IPS-18c (cell line): Measurements from ENCODE around the gene AGAP1.

Source experiments
- H3K4me3 ChIP-seq: 2 replicates; pipeline ENCODE4 v1.7.0; 2013; ENCODE audit warnings: low read depth, mild to moderate bottlenecking, low read length, moderate library complexity; ENCODE audit not compliant: insufficient read depth
- H3K9me3 ChIP-seq: one replicate; pipeline ENCODE4 v1.6.1; 2013; ENCODE audit warnings: mild to moderate bottlenecking, low read length, moderate library complexity; ENCODE audit not compliant: control insufficient read depth, insufficient read depth

The AGAP1 gene

GRCh38 chr2:236169151-236169721 is 675.4 kb downstream of the AGAP1 start:
- H3K4me3 ChIP-seq: peak overlapping the region; percentile 41

GRCh38 chr2:236169741-236170589 is 676.1 kb downstream of the AGAP1 start:
- H3K9me3 ChIP-seq: peaks cover 6% of the 10 kb centered on the region
- peak overlapping the region; percentile 41 for H3K4me3 ChIP-seq

More at GRCh38 chr2:236169151-236169721, 675.4 kb downstream of the AGAP1 start:
- peaks cover 6% of the 10 kb centered on the region for H3K9me3 ChIP-seq

GRCh38 chr2:236170590-236171165 is 676.8 kb downstream of the AGAP1 start:
- H3K9me3 ChIP-seq: peaks cover 6% of the 10 kb centered on the region
- no peak overlapping the region; the same call in 1 of the 2 replicates for H3K4me3 ChIP-seq

- Histone ChIP-seq H3K4me3 (peak overlapping the region; percentile 26; the same call in 1 of the 2 replicates), H3K9me3 (peaks cover 6% of the 10 kb centered on the region)
These were observed 677.4 kb downstream of the AGAP1 start for GRCh38 chr2:236171181-236171679.

- Histone ChIP-seq H3K9me3 (peaks cover 6% of the 10 kb centered on the region), H3K4me3 (peak overlapping the region; percentile 26; the same call in 1 of the 2 replicates)
These were observed 677.9 kb downstream of the AGAP1 start for GRCh38 chr2:236171680-236172254.

GRCh38 chr2:236172255-236173035 is 678.6 kb downstream of the AGAP1 start:
- peaks cover 6% of the 10 kb centered on the region for H3K9me3 ChIP-seq
- peak overlapping the region; percentile 31 for H3K4me3 ChIP-seq

GRCh38 chr2:236173036-236173728 is 679.3 kb downstream of the AGAP1 start:
- peaks cover 4% of the 10 kb centered on the region for H3K9me3 ChIP-seq
- H3K4me3 ChIP-seq: peak overlapping the region; percentile 31; the same call in 1 of the 2 replicates

GRCh38 chr2:236173729-236174607 is 680.1 kb downstream of the AGAP1 start:
- Histone ChIP-seq H3K4me3 (peak overlapping the region; percentile 20; the same call in 1 of the 2 replicates), H3K9me3 (peaks cover under 1% of the 10 kb centered on the region)

GRCh38 chr2:236175548-236176150 is 681.8 kb downstream of the AGAP1 start:
- H3K9me3 ChIP-seq: no peaks in the 10 kb centered on the region

GRCh38 chr2:236176417-236176816 is 682.6 kb downstream of the AGAP1 start:
- Histone ChIP-seq H3K4me3 (no peak overlapping the region), H3K9me3 (no peaks in the 10 kb centered on the region)

More at GRCh38 chr2:236175548-236176150, 681.8 kb downstream of the AGAP1 start:
- H3K4me3 ChIP-seq: no peak overlapping the region

- Histone ChIP-seq H3K4me3 (no peak overlapping the region), H3K9me3 (no peaks in the 10 kb centered on the region)
These were observed 683.1 kb downstream of the AGAP1 start for GRCh38 chr2:236176951-236177350.

GRCh38 chr2:236177604-236177966 is 683.7 kb downstream of the AGAP1 start:
- H3K4me3 ChIP-seq: no peak overlapping the region
- H3K9me3 ChIP-seq: no peaks in the 10 kb centered on the region

GRCh38 chr2:236177967-236178889 is 684.4 kb downstream of the AGAP1 start:
- Histone ChIP-seq H3K9me3 (no peaks in the 10 kb centered on the region), H3K4me3 (peak overlapping the region; percentile 47; the same call in 1 of the 2 replicates)

GRCh38 chr2:236178890-236179235 is 685.0 kb downstream of the AGAP1 start:
- Histone ChIP-seq H3K9me3 (no peaks in the 10 kb centered on the region), H3K4me3 (peak overlapping the region; percentile 47; the same call in 1 of the 2 replicates)
